DMS 273 (cell line): ENCODE measurements around the gene TCAP.
A peak's percentile ranks its signal among the peaks of the same experiment; 100 is the strongest.

Experiments
- DNase-seq: peaks from one replicate; lab custom pipeline; 2025; ENCODE audit not compliant: unreplicated experiment; lab: John Stamatoyannopoulos, UW

The TCAP gene

DNA sequence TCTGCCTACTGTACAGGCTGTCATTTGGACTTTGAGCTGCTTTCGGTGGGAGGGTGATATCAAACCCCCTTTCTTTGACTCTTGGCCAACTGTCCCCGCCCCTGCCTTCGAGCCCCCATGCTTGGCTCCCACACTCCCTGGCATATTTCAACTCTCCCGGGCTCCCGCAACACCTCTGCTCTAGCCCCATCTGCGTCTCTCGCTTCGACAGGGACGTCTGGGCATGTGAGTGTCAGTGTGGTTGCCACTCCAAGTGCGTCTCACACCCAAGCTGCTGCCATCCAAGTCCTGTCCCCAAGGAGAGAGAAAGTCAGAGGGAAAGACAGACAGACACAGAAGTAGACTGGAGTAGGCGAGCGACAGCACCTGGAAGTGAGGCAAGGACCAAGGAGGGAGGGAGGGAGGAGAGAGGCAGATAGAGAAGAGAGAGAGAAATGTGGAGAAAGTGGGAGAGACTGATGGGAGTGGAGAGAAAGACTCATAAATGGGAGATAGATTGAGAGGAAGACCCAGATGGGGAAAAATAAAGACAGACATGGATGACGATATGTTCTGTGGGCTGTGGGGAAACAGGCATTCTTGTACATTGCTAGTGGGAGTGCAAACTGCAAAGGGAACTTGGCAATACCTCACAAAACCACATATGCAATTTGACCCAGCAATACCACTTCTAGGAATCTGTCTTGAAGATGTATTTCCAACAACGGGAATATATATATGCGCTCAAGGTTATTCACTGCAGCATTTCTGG lies 16.4 kb upstream of the TCAP start:
- no peak for DNase-seq

DNA sequence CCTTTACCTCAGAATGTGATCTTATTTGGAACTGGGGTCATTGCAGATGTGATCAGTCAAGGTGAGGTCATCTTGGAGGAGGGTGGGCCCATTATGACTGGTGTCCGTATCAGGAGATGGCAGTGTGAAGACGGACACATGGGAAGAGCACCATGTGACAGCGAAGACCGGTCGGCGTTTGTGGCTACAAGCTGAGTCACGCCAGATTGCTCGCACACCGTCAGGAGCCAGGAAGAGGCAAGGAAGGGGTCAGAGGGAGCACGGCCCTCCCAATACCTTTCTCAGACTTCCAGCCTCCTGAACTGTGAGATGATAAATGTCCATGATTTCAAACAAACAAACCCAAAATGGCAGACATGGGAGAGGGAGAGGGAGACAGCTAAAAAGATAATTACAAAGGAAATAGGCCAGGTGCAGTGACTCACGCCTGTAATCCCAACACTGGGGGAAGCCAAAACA lies 15.0 kb upstream of the TCAP start:
- no peak for DNase-seq

DNA sequence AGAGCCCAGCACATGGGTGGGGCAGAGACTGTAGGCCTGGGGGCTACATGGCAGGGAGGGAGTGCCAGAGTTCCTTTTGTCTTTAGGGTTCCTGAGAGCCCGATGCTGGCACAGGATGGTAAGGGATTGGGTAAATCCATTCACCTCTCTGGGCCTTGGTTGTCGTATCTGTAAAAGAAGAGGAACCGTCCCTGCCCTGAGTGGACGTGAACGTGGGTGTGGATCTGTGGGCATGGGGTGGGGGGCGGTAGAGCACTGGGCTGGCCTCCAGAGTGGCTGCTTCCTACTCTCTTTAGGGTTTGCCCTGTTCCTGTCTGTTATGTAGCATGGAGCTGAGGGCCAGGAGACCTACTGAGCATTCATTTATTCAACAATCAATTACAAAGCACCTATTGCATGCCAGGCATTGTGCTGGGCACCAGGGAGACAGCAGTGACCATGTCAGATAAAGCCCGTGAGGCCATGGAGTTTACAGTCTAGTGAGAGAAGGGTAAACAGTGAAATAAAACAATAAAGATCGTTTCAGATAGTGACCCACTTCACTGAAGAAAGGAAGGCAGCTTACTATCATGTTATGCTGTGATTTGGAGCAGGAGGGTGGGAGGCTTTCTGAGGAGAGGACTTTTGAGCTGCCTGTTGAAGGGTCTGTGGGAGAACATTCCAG lies 13.1 kb upstream of the TCAP start:
- no peak for DNase-seq

DNA sequence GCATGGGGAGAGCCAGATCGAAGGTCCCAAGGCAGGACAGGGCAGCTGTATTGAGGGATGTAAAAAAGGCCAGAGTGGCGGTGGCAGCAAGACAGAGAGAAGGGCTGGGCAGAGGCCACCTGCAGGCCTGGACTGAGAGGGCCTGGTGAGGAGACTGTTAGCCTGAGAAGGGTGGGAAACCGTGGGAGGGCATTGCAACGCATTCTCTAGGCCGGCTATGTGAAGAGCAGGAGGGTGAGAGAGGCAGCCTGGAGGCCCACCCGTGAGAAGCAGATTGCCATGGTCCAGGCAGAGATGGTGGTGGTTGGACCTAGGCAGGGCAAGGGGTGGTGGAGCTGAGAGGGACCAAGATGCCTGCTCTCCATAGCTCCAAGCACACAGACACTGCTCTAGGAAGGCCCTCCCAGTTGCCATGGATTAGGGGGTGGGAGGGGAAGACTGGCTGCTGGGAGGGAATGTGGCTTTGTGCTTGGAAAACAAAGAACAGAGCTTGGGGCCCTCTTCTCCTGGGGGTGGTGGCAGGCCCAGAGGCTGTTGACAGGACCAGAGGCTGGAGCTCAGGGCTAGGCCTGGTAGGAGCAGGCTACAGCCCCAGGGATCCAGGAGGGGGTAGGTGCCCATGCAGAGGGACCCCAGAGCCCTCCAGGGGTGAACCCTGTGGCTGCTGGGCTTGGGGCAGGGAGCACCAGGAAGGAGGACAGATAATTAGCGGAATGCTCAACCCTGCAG lies 12.4 kb upstream of the TCAP start:
- DNase-seq = no peak

DNA sequence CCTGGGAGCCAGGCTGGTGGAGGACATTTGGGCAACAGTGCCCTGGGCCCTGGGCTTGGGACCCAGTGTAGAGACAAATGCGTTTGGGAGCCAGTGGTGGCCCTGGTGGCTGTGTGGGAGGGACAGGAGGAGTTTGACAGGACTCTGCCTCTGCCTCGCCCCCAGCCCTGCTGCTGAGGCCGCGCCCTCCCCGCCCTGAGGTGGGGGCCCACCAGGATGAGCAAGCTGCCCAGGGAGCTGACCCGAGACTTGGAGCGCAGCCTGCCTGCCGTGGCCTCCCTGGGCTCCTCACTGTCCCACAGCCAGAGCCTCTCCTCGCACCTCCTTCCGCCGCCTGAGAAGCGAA lies 11.9 kb upstream of the TCAP start:
- DNase-seq = no peak

DNA sequence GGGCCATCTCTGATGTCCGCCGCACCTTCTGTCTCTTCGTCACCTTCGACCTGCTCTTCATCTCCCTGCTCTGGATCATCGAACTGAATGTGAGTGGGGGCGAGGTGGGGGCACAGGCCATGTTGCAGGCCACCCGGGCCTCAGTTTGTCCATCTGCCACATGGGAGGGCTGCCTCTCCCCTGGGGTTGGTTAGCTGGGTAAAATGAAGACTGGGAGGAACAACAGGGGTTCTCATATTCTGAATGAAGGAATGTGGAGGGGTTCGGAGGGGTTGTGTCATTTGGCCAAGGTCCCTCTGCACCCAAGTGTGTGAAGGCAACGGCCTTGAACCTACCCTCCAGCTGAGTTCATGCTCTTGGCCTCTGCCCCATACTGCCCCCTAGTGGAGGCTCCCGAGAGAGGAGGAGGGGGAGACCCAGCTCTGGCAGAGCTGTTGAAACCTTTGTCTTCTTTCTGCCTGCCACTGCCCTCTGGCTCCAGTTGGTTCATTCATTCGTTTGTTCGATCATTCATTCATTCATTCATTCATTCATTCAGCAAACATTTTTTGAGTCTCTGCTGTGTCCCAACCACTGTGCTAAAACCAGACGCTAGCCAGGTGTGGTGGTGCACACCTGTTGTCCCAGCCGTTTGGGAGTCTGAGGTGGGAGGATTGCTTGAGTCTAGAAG lies 11.4 kb upstream of the TCAP start:
- DNase-seq = peak; percentile 76

DNA sequence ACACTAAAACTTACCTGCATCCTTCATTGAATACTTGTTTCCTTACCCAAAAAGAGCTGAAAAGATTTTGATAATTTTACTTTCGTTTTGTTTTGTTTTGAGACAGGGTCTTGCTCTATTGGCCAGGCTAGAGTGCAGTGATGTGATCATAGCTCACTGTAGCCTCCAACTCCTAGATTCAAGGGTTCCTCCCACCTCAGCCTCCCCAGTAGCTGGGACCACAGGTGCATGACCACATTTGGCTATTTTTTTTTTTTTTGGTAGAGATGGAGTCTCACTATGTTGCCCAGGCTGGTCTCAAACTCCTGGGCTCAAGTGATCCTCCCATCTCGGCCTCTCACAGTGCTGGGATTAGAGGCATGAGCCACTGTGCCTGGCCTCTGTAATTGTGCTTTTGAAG lies 10.0 kb upstream of the TCAP start:
- no peak for DNase-seq

DNA sequence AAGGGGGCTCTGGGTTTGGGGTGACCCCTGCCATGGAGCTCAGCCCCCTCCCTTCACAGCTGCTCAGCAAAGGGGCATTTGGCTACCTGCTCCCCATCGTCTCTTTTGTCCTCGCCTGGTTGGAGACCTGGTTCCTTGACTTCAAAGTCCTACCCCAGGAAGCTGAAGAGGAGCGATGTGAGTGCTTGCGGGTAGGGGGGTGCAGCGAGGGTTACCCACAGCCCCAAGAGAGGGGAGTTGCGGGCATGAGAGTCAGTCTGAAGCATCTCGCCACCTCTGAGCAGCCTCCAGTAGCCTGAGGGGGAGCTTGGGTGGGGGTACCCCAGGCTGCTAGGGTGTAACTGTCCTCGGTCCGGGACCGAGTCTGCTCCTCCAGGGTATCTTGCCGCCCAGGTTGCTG lies 6.8 kb upstream of the TCAP start:
- no peak for DNase-seq

DNA sequence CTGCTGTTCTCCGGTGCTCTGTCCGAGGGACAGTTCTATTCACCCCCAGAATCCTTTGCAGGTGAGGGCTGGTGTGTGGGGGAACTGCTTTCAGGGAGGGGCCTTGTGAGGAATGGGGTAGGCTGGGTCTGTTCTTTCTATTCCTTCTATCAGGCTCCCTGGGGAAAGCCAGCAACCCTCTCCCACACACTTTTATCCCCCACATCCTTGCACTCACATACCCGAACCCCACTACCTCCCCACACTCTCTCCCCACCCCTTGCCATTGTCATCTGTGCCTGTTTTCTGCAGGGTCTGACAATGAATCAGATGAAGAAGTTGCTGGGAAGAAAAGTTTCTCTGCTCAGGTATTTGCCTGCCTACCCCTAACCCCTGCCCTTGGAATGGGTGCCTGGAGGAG lies 6.4 kb upstream of the TCAP start:
- DNase-seq = no peak

DNA sequence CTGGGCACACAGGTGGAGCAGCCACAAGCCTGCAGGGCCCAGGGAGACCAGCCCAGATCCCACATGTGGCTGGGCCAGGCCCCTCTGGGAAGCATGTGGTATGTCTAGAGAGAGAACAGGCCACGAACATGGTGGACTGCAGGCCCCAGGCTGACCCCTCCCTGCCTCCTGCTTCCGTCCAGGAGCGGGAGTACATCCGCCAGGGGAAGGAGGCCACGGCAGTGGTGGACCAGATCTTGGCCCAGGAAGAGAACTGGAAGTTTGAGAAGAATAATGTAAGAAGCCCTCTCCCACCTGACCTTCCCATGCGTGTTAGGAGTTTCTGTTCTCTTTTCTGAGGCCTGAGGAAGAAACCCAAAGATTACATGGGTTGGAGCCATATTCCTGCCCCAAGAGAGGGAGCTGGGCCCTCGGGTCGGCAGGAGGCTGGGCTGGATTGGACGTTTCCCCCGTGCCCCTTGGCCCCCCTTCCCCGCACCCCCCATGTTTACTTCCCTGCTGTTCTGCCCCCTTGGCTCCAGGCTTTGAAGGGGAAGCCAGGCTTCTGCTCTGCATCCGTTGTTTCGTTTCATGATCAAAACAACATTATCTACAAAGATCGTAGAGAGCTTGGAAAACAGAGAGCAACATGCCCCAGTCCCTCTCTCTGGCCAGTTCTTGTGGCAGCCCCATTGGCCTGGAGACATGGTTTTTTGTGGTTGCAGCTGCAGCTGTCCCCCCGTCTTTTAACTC lies 5.7 kb upstream of the TCAP start:
- no peak for DNase-seq

DNA sequence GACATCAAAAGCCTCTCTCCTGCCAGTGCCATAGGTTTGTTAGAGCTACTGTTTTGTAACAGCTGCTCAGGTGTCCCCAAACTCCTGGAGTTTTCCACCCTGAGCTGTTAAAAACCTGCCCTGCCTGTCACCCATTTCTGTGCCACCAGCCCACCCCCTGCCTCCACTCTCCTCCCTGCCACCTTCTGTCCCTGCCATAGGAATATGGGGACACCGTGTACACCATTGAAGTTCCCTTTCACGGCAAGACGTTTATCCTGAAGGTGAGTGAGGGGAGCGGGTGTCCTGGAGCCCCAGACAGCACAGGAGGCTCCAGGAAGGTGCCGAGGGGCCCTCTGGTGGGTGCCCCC lies 5.2 kb upstream of the TCAP start:
- no peak for DNase-seq

DNA sequence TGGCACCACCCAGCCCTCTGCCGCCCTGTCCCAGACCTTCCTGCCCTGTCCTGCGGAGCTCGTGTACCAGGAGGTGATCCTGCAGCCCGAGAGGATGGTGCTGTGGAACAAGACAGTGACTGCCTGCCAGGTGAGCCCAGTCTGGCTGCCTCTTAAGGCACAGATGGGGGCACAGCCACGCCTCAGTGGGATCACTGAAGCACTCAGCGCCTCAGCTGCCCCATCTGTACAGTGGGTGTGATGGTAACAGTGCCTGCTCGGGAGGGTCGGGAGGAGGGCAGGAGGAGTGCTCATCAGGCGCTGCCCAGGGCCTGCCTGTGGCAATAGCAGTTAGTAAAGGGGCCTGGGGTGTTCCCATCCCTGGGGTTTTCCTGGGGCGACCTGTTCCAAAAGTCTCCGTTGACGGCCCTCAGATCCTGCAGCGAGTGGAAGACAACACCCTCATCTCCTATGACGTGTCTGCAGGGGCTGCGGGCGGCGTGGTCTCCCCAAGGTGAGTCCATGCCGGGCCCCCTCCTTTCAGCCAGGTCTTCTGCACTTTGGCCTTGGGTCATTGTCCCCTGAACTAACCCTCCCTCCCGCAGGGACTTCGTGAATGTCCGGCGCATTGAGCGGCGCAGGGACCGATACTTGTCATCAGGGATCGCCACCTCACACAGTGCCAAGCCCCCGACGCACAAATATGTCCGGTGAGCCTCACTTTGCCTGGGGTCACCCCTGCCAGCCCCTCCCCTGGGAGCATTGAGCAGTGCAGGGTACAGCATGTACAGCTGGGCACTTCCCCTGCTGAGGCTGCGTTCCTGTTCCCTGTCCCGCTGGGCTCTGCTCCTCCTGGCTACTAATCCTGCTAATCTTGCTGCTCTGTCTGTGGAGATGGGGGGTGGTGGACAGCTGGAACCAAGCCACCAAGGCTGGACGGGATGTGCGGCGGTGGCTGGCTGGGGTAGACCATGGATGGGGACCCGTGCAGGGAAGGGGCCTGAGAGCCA lies 4.5 kb upstream of the TCAP start:
- DNase-seq = no peak

DNA sequence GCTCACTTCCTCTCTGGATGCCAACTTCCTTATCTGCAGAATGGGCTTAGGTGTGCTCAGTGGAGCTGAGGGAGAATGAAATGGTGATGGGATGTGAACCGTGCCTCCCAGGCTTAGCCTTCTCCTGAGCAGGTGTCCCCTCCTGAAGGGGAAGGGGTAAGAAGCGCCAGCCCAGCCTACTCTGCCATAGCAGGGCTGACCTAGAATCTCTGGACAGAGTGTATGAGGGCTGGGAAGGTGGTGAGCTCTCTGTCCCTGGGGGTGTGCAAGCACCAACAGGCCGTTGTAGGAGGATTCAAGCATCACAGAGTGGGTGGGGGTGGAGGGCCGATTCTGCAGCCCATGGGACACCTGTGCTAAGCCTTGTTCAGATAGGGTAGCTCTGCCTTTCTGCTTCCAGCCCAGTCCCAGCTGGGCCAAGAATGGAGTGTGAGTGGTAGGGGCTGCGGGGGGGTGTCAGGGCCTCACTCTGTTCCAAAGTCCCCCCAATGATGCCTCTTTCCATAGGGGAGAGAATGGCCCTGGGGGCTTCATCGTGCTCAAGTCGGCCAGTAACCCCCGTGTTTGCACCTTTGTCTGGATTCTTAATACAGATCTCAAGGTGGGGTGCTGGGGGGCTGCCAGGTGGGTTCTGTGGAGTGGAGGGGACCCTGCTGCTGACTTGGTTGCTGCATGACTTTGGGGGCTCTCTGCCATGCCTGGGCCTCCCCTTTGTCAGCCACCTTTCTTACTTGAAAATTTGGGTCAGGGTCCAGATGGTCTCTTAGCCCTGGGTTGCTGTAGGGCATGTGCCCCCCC lies 3.2 kb upstream of the TCAP start:
- no peak for DNase-seq

DNA sequence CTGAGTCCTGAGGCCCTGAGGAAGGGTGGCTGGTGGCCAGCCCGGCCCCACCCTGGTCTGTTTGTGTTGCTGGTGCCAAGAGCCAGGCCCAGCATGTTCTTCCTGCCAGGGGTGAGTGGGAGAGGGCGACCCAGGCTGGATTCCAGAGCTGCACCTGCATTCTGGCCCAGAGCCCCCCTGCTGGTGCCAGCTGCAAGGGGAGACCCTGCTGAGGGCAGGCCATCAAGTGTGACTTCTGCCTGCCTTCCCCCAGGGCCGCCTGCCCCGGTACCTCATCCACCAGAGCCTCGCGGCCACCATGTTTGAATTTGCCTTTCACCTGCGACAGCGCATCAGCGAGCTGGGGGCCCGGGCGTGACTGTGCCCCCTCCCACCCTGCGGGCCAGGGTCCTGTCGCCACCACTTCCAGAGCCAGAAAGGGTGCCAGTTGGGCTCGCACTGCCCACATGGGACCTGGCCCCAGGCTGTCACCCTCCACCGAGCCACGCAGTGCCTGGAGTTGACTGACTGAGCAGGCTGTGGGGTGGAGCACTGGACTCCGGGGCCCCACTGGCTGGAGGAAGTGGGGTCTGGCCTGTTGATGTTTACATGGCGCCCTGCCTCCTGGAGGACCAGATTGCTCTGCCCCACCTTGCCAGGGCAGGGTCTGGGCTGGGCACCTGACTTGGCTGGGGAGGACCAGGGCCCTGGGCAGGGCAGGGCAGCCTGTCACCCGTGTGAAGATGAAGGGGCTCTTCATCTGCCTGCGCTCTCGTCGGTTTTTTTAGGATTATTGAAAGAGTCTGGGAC lies 2.4 kb upstream of the TCAP start:
- DNase-seq = peak; percentile 34

DNA sequence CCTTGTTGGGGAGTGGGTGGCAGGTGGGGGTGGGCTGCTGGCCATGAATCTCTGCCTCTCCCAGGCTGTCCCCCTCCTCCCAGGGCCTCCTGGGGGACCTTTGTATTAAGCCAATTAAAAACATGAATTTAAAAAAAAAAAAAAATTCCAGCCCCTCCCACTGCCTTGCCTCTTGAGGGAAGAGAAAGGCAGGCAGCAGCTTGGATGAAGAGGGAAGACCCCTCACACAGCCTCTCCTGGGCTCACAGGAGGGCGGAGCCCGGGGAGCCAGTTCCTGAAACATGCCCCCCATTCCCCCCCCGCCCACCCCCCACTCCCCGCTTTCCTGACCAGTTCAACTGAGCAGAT lies 1.8 kb upstream of the TCAP start:
- DNase-seq = peak; percentile 38

DNA sequence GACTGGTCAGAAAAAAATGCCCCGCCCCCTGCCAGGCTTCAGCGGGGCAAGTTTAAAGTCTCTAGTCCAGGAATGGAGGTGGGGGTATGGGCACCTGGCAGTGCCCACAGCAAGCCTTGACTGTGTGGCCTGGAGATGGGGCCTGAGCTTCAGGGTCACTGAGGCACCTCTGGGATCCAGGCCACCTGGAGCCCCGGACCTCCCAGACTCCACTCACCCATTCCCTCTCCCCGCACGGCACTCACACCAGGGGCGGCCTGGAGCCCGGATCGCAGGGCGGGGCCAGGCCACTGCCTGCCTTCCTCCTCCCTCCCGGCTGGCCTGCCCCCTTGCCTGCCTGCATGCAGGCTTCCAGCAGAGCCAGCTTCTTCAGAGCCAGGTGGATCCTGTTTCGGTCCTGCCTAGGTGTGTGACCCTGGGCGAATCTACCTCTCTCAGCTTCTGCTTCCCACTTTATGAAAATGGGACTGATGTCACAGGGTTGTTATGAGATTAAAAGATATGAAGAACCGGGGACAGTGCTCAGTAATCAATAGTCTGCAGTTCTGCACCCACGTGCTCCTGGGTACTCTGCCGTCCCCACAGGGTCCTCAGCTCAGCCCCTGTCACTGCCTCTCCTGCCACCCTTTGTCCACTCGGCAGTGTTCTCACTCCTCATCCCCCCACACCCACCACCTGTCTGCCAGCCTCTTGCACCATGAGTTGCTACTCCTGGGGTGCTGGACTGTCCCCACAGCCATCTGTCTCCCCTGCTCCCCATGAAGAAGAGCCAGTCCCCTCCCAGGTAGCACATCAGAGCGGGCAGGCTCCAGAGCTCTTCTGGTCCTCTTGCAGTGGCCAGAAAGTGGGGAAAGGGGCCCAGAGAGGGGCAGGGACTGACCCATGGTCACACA lies 1.2 kb upstream of the TCAP start:
- DNase-seq = peak; percentile 60

DNA sequence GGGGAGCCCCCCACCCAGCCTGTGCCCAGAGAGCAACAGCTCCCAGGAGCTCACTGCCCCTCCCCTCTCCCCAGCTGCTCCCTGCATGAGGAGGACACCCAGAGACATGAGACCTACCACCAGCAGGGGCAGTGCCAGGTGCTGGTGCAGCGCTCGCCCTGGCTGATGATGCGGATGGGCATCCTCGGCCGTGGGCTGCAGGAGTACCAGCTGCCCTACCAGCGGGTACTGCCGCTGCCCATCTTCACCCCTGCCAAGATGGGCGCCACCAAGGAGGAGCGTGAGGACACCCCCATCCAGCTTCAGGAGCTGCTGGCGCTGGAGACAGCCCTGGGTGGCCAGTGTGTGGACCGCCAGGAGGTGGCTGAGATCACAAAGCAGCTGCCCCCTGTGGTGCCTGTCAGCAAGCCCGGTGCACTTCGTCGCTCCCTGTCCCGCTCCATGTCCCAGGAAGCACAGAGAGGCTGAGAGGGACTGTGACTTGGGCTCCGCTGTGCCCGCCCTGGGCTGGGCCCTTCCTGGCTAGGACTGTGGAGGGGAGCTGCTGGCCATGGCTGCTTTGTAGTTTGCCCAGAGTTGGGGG lies 584 bp downstream of the TCAP start:
- peak; percentile 76 for DNase-seq
